ENCODE data around the gene DHX35.

- TF ChIP-seq HDGF (IDR thresholded peaks at IDR 0.05; ENCODE audit: borderline replicate concordance): no peak
- TF ChIP-seq SP1 (IDR thresholded peaks at IDR 0.05): no peak
- no peak for TF ChIP-seq BHLHE40 (IDR thresholded peaks at IDR 0.05; ENCODE audit: borderline replicate concordance)
- TF ChIP-seq ELF4 (IDR thresholded peaks at IDR 0.05): no peak
Observed at GRCh38 chr20:39039261-39039660, 77.1 kb downstream of the DHX35 start.
